IMR-90 (cell line): ENCODE measurements around the gene SLC6A13. TPM values are rescaled to one million over a fixed set of nuclear protein-coding genes. Genes with fewer than 3 reads are reported as not detected.
A peak's percentile ranks its signal among the peaks of the same experiment; 100 is the strongest.

Experiments used
- ATAC-seq: fragments of 200-7000 bp; cut with Tn5 transposase; 2 replicates; pipeline ENCODE4 v1.9.1; 2020; ENCODE audit warnings: low read depth, mild to moderate bottlenecking, moderate library complexity
- BruUV-seq: library from RNA; stranded (reverse); fragments of 400-500 nt; replicated peaks from 2 replicates; lab custom pipeline; 2021; lab: Mats Ljungman, UMichigan
- CTCF ChIA-PET: fragments of 300-600 bp; formaldehyde crosslinking; extraction: SDS; loops from one replicate; lab custom pipeline; 2021; ENCODE audit warnings: antibody characterized with exemption; lab: Yijun Ruan, JAX
- POLR2A ChIA-PET: fragments of 300-600 bp; sonication (Branson Sonifier 250); formaldehyde crosslinking; loops from one replicate; lab custom pipeline; 2022; ENCODE audit warnings: antibody characterized with exemption; ENCODE audit not compliant: unreplicated experiment; lab: Charles Lee
- DNase-seq: peaks from one replicate; pipeline ENCODE4 v3.0.0; 2013
- H2AFZ ChIP-seq: replicated peaks from 2 replicates; pipeline ENCODE3; 2013; ENCODE audit warnings: low read length, mild to moderate bottlenecking; ENCODE audit not compliant: poor library complexity
- H2AK5ac ChIP-seq: 2 replicates; pipeline ENCODE4 v1.6.1; 2013; ENCODE audit warnings: low read depth, low read length, inconsistent platforms
- H2AK9ac ChIP-seq: replicated peaks from 2 replicates; pipeline ENCODE3; 2013; ENCODE audit warnings: mild to moderate bottlenecking, low read depth, low read length, moderate library complexity; ENCODE audit not compliant: poor library complexity
- H2BK120ac ChIP-seq: 2 replicates; pipeline ENCODE4 v1.6.1; 2013; ENCODE audit warnings: low read depth, low read length, inconsistent platforms
- H2BK15ac ChIP-seq: 3 replicates; pipeline ENCODE4 v1.6.1; 2013; ENCODE audit warnings: low read depth, low read length, inconsistent platforms
- H2BK20ac ChIP-seq: 2 replicates; pipeline ENCODE4 v1.6.1; 2013; ENCODE audit warnings: low read depth, mild to moderate bottlenecking, inconsistent platforms, low read length, moderate library complexity
- H2BK5ac ChIP-seq: 2 replicates; pipeline ENCODE4 v1.6.1; 2013; ENCODE audit warnings: mild to moderate bottlenecking, low read depth, low read length, inconsistent platforms; ENCODE audit not compliant: poor library complexity, severe bottlenecking
- H3K14ac ChIP-seq: replicated peaks from 2 replicates; pipeline ENCODE4 v1.6.1; 2013; ENCODE audit warnings: low read depth, low read length, inconsistent platforms
- H3K18ac ChIP-seq: 2 replicates; pipeline ENCODE4 v1.6.1; 2013; ENCODE audit warnings: low read depth, low read length, control low read depth
- H3K23ac ChIP-seq: 2 replicates; pipeline ENCODE4 v1.6.1; 2013; ENCODE audit warnings: low read depth, low read length, inconsistent platforms
- H3K27ac ChIP-seq: 2 replicates; pipeline ENCODE4 v1.5.1; 2013; ENCODE audit warnings: mild to moderate bottlenecking, control low read depth, low read length; ENCODE audit not compliant: insufficient read depth
- H3K27me3 ChIP-seq: 2 replicates; pipeline ENCODE4 v1.6.1; 2013; ENCODE audit warnings: low read length; ENCODE audit not compliant: control insufficient read depth, insufficient read depth
- H3K36me3 ChIP-seq: 2 replicates; pipeline ENCODE4 v1.6.1; 2013; ENCODE audit warnings: low read length, mixed read lengths; ENCODE audit not compliant: control insufficient read depth, insufficient read depth
- H3K4ac ChIP-seq: 2 replicates; pipeline ENCODE4 v1.6.1; 2013; ENCODE audit warnings: low read depth, low read length, inconsistent platforms
- H3K4me1 ChIP-seq: 2 replicates; pipeline ENCODE4 v1.6.1; 2013; ENCODE audit warnings: low read length, mixed read lengths; ENCODE audit not compliant: control insufficient read depth, insufficient read depth
- H3K4me2 ChIP-seq: 2 replicates; pipeline ENCODE4 v1.6.1; 2013; ENCODE audit warnings: low read depth, mild to moderate bottlenecking, control low read depth, low read length, moderate library complexity
- H3K4me3 ChIP-seq: 2 replicates; pipeline ENCODE4 v1.5.1; 2013; ENCODE audit warnings: low read depth, mild to moderate bottlenecking, control low read depth, low read length, moderate library complexity; ENCODE audit not compliant: insufficient read depth
- H3K56ac ChIP-seq: 2 replicates; pipeline ENCODE4 v1.6.1; 2013; ENCODE audit warnings: low read length, inconsistent platforms; ENCODE audit not compliant: insufficient read depth; ENCODE audit errors: extremely low read depth
- H3K79me1 ChIP-seq, 2 experiments: 2 replicates each; pipeline ENCODE4 v1.6.1; 2013; ENCODE audit warnings: low read length in 2 of 2, inconsistent platforms in 1 of 2, low read depth in 1 of 2
- H3K9ac ChIP-seq: 2 replicates; pipeline ENCODE4 v1.6.1; 2013; ENCODE audit warnings: low read depth, low read length, control low read depth
- H3K9me1 ChIP-seq: 2 replicates; pipeline ENCODE4 v1.6.1; 2013; ENCODE audit warnings: low read length, inconsistent platforms; ENCODE audit not compliant: insufficient read depth
- H3K9me3 ChIP-seq: 2 replicates; pipeline ENCODE4 v1.6.1; 2013; ENCODE audit warnings: low read length; ENCODE audit not compliant: control insufficient read depth, insufficient read depth
- H4K20me1 ChIP-seq: 2 replicates; pipeline ENCODE4 v1.6.1; 2013; ENCODE audit warnings: low read length, inconsistent platforms; ENCODE audit not compliant: insufficient read depth
- H4K5ac ChIP-seq: 2 replicates; pipeline ENCODE4 v1.6.1; 2013; ENCODE audit warnings: mild to moderate bottlenecking, low read depth, low read length, control low read depth
- H4K8ac ChIP-seq, 2 experiments: 2 replicates each; pipeline ENCODE4 v1.6.1; 2013; ENCODE audit warnings: low read depth in 2 of 2, low read length in 2 of 2, control low read depth in 1 of 2, inconsistent platforms in 1 of 2
- H4K91ac ChIP-seq: 2 replicates; pipeline ENCODE4 v1.6.1; 2013; ENCODE audit warnings: low read depth, low read length, inconsistent platforms; ENCODE audit not compliant: insufficient read depth
- BHLHE40 ChIP-seq: fragments of 150-350 bp; IDR thresholded peaks from 2 replicates; pipeline ENCODE4 v1.6.1; 2016; ENCODE audit warnings: mild to moderate bottlenecking, low read depth, low read length
- FOS ChIP-seq: fragments of 150-350 bp; IDR thresholded peaks from 2 replicates; pipeline ENCODE4 v1.6.1; 2016; ENCODE audit warnings: low read depth, low read length
- MXI1 ChIP-seq: IDR thresholded peaks from 2 replicates; pipeline ENCODE4 v1.6.1; 2012; ENCODE audit warnings: low read depth, mild to moderate bottlenecking, low read length, moderate library complexity, borderline replicate concordance
- WGBS, 2 experiments: methylation state at CpG; one replicate each; pipeline versions ENCODE4 v1.1.5 to v1.1.7; 2013; ENCODE audit warnings: missing lambda C conversion rate in 2 of 2; ENCODE audit not compliant: insufficient read length in 1 of 2; ENCODE audit errors: extremely low coverage in 2 of 2; 5-methylcytosine and 5-hydroxymethylcytosine counted together
- dilution Hi-C: fragments of 300-500 bp; cut with HindIII; formaldehyde crosslinking; loops from one replicate; pipeline ENCODE4 v1.14.3; 2018; ENCODE audit warnings: low sequenced_read_pairs; ENCODE audit not compliant: unreplicated experiment
- in situ Hi-C: fragments of 300-500 bp; cut with MboI; formaldehyde crosslinking; loops from 3 replicates; pipeline ENCODE4 v1.14.3; 2019; ENCODE audit warnings: low sequenced_read_pairs, inconsistent platforms, mixed read lengths
- intact Hi-C: fragments of 100-400 bp; cut with micrococcal nuclease; formaldehyde crosslinking; loops from 2 replicates; pipeline ENCODE4 v1.10.0; 2022
- polyA plus RNA-seq, 3 experiments: library from polyadenylated mRNA; depleted of rRNA; stranded (reverse); fragments of >200 nt; gene quantifications; 2 replicates each; pipeline ENCODE4 v1.2.3, GENCODE V29; 2012; ENCODE audit warnings: low replicate concordance in 1 of 3
- total RNA-seq: library from RNA; depleted of rRNA; stranded (reverse); fragments of >200 nt; gene quantifications from 2 replicates; pipeline ENCODE4 v1.2.3, GENCODE V29; 2012

The SLC6A13 gene
- total and polyA plus RNA-seq, 2 of the 4 experiments (the other 2 are of a cell fraction) = under 0.01 to 0.10 TPM

- Histone ChIP-seq H3K79me1 (peaks cover 17% of the 10 kb centered on the region in 2 experiments; a peak in 3 of 4 replicates), H2BK120ac (no peak overlapping the region), H3K14ac (no peak overlapping the region), H3K27ac (no peak overlapping the region), H2BK15ac (no peak overlapping the region), H4K91ac (no peak overlapping the region), H2BK5ac (no peak overlapping the region), H3K4me3 (no peak overlapping the region), H3K36me3 (peaks cover 27% of the 10 kb centered on the region), H3K4me2 (no peak overlapping the region), H4K20me1 (peaks cover 5% of the 10 kb centered on the region; the same call in 1 of the 2 replicates), H2BK20ac (no peak overlapping the region), H3K27me3 (no peaks in the 10 kb centered on the region), H2AK9ac (no peak overlapping the region), H3K56ac (no peak overlapping the region), H2AFZ (no peak overlapping the region), H4K5ac (no peak overlapping the region), H3K4ac (no peak overlapping the region), H3K9me1 (peaks cover 6% of the 10 kb centered on the region; the same call in 1 of the 2 replicates), H3K23ac (no peak overlapping the region), H2AK5ac (no peak overlapping the region), H3K9ac (no peak overlapping the region), H3K9me3 (no peaks in the 10 kb centered on the region), H4K8ac (no peak overlapping the region), H3K4me1 (peaks cover 2% of the 10 kb centered on the region), H3K18ac (no peak overlapping the region)
- ChIA-PET POLR2A (no interaction called here), CTCF (no interaction called here)
- dilution Hi-C loops (no loop called here), in situ Hi-C loops (no loop called here), intact Hi-C loops (no loop called here)
- DNase-seq (peak; percentile 86), ATAC-seq (no peak)
- TF ChIP-seq FOS = peak; percentile 13; the same call in 1 of the 2 replicates
- no peak for TF ChIP-seq MXI1
- 0 out of 2 replicates have a peak, but pooled peaks have one; percentile 19 for TF ChIP-seq BHLHE40
- BruUV-seq = no TSS peak
- no CpG with 5 or more reads among the region's 5 CpGs for WGBS, 2 experiments
Observed at GRCh38 chr12:288687-289086, 26.1 kb upstream of the SLC6A13 start.
